Chondrocyte (in vitro differentiated cells): Measurements from ENCODE around the gene GIPC2. TPM values are rescaled to one million over a fixed set of nuclear protein-coding genes. Genes with fewer than 3 reads are reported as not detected.

Experiments used
- DNase-seq: peaks from one replicate; pipeline ENCODE4 v3.0.0; 2021; ENCODE audit warnings: mixed read lengths, low spot score
- H3K27ac Mint-ChIP-seq: one replicate; pipeline ENCODE4 v1.8.0; 2021; ENCODE audit warnings: mild to moderate bottlenecking, moderate library complexity, mixed read lengths; ENCODE audit not compliant: unreplicated experiment
- H3K27me3 Mint-ChIP-seq: 2 replicates; pipeline ENCODE4 v1.8.0; 2021; ENCODE audit warnings: low read depth, mixed read lengths
- H3K36me3 Mint-ChIP-seq: 2 replicates; pipeline ENCODE4 v1.8.0; 2021; ENCODE audit warnings: low read depth, mixed read lengths
- H3K4me1 Mint-ChIP-seq: 2 replicates; pipeline ENCODE4 v1.8.0; 2021; ENCODE audit warnings: low read depth, mild to moderate bottlenecking, mixed read lengths
- H3K4me3 Mint-ChIP-seq: one replicate; pipeline ENCODE4 v1.8.0; 2021; ENCODE audit warnings: mild to moderate bottlenecking, moderate library complexity, mixed read lengths; ENCODE audit not compliant: unreplicated experiment
- H3K9me3 Mint-ChIP-seq: 2 replicates; pipeline ENCODE4 v1.8.0; 2021; ENCODE audit warnings: low read depth, mixed read lengths
- total RNA-seq: library from RNA; stranded (reverse); gene quantifications from 3 replicates; pipeline ENCODE4 v1.2.1, GENCODE V29; 2021
- TF ChIP-seq, protein P1 (sequence below): fragments of 200-600 bp; sonication (generic); IDR thresholded peaks from 2 replicates; pipeline ENCODE4 v1.5.0; 2021; ENCODE audit warnings: antibody characterized with exemption, mild to moderate bottlenecking, moderate library complexity

Gene GIPC2
- total RNA-seq, 1 donor from 2014 or later = 0.15 TPM

DNA sequence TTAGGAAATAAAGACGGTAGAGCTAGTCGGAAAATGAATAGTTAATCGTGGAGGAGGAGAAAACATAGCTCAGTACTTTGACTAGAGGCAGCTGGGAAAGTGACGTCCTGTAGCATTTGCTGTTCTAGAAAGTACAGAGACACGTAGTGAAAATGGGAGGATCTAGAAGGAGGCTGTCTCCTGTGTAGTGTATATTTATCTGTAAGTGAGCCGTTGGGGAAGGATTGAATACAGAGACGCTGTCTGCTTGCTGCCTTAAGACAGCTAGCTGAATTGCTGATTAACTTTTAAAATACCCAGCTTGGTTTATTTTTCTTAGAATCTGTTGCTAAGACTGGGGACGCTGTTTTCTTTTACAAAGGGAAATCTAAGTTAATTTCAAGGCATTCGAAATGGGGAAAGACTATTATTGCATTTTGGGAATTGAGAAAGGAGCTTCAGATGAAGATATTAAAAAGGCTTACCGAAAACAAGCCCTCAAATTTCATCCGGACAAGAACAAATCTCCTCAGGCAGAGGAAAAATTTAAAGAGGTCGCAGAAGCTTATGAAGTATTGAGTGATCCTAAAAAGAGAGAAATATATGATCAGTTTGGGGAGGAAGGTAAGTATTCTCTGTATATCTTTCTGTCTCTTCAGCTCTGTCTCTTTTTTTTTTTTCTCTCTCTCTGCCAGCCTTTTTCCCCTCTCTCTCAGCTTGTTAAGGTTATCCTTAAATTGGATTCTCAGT, 40.9 kb upstream of the GIPC2 start, which contains the start of gene DNAJB4:
TSS of gene DNAJB4 (plus strand) at position 221 of the 729 bp plus-strand sequence. CDS start at position 393, 172 bp downstream.
- no peak for DNase-seq
- Mint-ChIP-seq H3K4me3 (peak within 1 kb of the TSS; percentile 93), H3K36me3 (no peaks in the 10 kb centered on the region), H3K9me3 (no peaks in the 10 kb centered on the region), H3K27me3 (no peaks in the 10 kb centered on the region), H3K4me1 (peaks cover 40% of the 10 kb centered on the region), H3K27ac (peak within 1 kb of the TSS; percentile 98)
- TF ChIP-seq, protein P1, sequence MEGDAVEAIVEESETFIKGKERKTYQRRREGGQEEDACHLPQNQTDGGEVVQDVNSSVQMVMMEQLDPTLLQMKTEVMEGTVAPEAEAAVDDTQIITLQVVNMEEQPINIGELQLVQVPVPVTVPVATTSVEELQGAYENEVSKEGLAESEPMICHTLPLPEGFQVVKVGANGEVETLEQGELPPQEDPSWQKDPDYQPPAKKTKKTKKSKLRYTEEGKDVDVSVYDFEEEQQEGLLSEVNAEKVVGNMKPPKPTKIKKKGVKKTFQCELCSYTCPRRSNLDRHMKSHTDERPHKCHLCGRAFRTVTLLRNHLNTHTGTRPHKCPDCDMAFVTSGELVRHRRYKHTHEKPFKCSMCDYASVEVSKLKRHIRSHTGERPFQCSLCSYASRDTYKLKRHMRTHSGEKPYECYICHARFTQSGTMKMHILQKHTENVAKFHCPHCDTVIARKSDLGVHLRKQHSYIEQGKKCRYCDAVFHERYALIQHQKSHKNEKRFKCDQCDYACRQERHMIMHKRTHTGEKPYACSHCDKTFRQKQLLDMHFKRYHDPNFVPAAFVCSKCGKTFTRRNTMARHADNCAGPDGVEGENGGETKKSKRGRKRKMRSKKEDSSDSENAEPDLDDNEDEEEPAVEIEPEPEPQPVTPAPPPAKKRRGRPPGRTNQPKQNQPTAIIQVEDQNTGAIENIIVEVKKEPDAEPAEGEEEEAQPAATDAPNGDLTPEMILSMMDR = peak; percentile 20

DNA sequence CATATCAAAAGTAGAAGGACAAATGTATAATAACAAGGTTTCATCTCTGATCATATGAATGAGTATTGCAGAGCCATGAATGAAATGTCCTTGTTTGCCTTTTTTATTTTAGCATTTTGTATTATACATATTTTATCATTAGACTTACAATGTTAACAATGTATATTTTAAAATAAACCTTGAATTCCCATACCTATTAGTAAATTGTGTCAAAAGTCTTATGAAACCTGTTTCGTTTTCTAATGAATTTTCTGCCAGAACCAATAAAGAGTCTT, 40.4 kb upstream of the GIPC2 start:
- H3K36me3 Mint-ChIP-seq = no peaks in the 10 kb centered on the region
- peaks cover 43% of the 10 kb centered on the region for H3K4me1 Mint-ChIP-seq
- TF ChIP-seq, protein P1 = no peak
- H3K9me3 Mint-ChIP-seq = no peaks in the 10 kb centered on the region
- peak overlapping the region; percentile 98 for H3K27ac Mint-ChIP-seq
- no peaks in the 10 kb centered on the region for H3K27me3 Mint-ChIP-seq
- peak overlapping the region; percentile 93 for H3K4me3 Mint-ChIP-seq
- no peak for DNase-seq

DNA sequence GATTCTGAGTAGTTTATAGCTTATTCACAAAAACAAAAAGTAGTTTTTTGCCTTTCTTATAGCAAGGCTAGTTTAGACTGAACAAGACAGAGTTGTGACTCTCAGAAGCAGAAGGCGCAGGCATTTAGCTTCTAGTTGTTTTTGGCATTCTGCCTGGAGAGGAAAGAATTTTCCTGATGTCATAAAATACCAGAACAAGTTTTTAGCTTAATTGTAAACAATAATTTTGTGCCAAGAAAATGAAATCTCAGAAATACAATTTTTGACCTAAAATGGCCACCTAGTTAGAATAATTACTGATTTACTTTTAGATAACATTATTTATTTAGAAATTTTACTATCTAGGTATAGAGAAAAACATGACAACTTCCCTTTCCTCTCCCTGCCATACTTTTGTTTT, 40.0 kb upstream of the GIPC2 start:
- Mint-ChIP-seq H3K36me3 (no peaks in the 10 kb centered on the region), H3K9me3 (no peaks in the 10 kb centered on the region), H3K4me1 (peaks cover 47% of the 10 kb centered on the region), H3K27ac (peak overlapping the region; percentile 98), H3K4me3 (peak overlapping the region; percentile 93), H3K27me3 (no peaks in the 10 kb centered on the region)
- TF ChIP-seq, protein P1 = no peak
- no peak for DNase-seq

DNA sequence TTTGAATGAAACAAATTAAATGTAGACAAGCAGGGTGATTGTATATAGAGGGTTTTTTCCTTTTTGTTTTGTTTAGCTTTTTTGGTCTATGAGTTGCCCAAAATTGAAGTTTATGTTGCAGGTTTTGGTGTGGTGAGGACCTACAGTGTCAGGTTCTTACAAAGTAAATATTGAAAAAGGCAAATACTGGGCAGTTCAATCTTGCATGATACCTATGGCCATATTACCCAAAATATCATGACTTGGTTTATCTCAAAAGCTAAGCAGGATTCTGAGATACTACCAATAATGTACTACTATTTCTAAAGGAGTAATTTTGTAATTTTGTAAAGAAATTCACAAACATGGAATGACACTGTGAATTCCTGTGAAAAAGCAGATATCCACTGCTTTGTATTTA, 39.2 kb upstream of the GIPC2 start:
- Mint-ChIP-seq H3K27ac (peak overlapping the region; percentile 98), H3K4me3 (peak overlapping the region; percentile 93), H3K4me1 (peaks cover 51% of the 10 kb centered on the region), H3K27me3 (no peaks in the 10 kb centered on the region), H3K9me3 (no peaks in the 10 kb centered on the region), H3K36me3 (no peaks in the 10 kb centered on the region)
- DNase-seq = no peak
- TF ChIP-seq, protein P1 = no peak

DNA sequence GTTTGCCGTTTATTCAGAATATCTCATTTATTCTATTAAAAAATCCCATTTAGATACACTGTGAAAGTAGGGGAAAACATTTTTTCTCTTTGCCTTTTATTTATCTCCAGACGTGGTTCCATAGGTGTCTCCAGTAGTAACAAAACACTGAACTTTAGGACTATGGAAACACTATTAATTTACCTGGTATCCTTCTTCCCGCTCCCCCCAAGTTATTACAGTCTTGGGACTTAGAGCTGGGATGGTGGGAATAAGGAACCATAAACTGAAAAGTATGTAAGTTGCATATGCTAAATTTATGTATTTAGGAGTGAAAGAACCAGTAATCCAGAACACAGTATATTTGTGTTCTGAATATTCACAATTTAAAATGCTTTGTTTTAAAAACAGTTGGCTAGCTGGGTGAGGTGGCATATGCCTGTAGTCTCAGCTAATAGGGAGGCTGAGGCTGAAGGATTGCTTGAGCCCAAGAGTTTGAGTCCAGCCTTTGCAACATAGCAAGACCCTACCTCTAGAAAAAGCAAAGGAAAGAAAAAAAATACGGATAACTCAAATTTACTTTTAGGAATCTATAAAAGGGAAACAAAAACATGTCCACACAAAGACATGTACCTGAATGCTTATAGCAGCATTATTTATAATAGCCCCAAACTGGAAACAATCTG, 38.0 kb upstream of the GIPC2 start:
- Mint-ChIP-seq H3K4me1 (peaks cover 45% of the 10 kb centered on the region), H3K27ac (peak overlapping the region; percentile 87), H3K36me3 (no peaks in the 10 kb centered on the region), H3K4me3 (peak overlapping the region; percentile 93), H3K27me3 (no peaks in the 10 kb centered on the region), H3K9me3 (no peaks in the 10 kb centered on the region)
- TF ChIP-seq, protein P1 = no peak
- no peak for DNase-seq
